ENCODE results near the gene TXNDC12.

The TXNDC12 gene

GRCh38 chr1:51998701-51999100 is 56.3 kb downstream of the TXNDC12 start:
- POLR2A ChIA-PET (ENCODE audit: low non-redundant PET): no interaction called here

DNA sequence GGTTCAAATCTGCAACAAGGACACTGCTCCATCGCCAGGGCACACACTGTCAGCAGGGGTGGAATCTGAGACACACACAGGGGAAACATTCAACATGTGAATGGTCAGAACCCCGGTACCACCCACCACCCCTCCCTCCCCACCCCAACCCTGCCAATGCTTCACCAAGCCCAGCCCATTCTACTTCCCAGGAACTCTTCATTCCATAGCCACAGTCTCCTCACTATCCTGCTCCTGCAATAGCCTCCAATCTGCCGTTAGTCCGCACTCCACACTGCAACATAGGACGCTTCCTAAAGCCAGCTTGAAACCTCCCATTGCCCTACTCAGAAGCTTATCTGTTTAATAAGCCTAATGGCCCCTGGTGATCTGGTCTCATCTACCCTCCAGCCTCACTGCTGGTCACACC is 57.0 kb downstream of the TXNDC12 start:
- POLR2A ChIA-PET (ENCODE audit: low non-redundant PET): no interaction called here
- no peak for DNase-seq (ENCODE audit: low spot score)
- CTCF ChIA-PET: no interaction called here
- TF ChIP-seq CTCF (conservative IDR thresholded peaks at IDR 0.05; ENCODE audit: low read depth): no peak
- no peak overlapping the region for H3K27ac ChIP-seq

More at GRCh38 chr1:51998701-51999100, 56.3 kb downstream of the TXNDC12 start:
- no peak overlapping the region for H3K27ac ChIP-seq
- CTCF ChIA-PET: interaction anchor here (2.2 kb wide), 1 partner anchor 102 kb away, joined by 14 read pairs; no protein-coding TSS in a partner anchor
- no peak for DNase-seq (ENCODE audit: low spot score)
- no peak for TF ChIP-seq CTCF (conservative IDR thresholded peaks at IDR 0.05; ENCODE audit: low read depth)

- H3K27ac ChIP-seq: no peak within 1 kb of the TSS
- no peak for TF ChIP-seq CTCF (conservative IDR thresholded peaks at IDR 0.05; ENCODE audit: low read depth)
- ChIA-PET CTCF (no interaction called here), POLR2A (ENCODE audit: low non-redundant PET) (no interaction called here)
- DNase-seq (ENCODE audit: low spot score): peak; percentile 84
These were observed 64.5 kb downstream of the TXNDC12 start, which contains the start of gene RAB3B for GRCh38 chr1:51990478-51990965. RAB3B (minus strand) TSS chr1:51990700; CDS start chr1:51977117, 13,583 bp downstream.

DNA sequence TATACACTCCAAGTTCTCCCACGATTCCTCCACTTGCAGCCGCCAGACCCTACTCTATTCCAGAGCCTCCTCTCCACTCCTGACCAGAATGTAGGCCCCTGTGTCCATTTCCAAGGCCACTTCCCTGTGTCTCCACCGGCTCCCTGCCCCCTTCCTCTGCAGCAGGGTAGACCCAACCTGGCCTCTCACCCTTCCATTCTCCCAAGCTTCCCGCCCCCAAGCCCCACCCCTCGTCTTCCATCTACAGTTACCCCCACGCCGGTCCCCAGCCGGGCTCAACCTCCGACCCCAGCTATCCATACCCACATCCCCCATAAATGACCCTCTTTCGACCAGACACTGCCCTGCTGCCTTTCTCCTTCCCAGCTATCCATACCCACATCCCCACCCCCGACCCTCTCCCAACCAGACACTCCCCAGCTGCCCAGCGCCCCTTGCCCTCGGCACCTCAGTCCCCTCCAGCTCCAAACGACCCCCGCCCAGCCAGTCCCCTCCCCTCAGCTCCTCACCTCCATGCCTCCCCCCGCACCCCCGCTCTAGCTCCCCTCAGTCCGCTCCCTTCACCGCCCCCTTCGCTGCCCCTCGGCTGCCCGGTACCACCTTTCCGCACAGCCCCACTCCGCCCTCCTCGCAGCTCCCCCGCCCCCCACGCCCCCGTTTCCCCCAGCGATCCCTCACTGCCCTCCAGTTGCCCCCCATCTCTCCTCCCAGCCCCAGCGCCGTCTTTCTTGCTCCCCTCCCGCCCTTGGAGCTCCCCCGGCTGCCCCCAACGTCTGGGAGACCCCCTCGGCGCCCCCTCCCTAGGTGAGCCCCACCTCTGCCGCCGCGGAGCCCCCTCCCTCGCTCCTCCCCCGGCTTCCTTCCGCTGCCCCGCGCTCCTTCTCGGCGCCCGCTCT is 65.2 kb downstream of the TXNDC12 start:
- DNase-seq (ENCODE audit: low spot score): no peak
- no peak overlapping the region for H3K27ac ChIP-seq
- ChIA-PET POLR2A (ENCODE audit: low non-redundant PET) (no interaction called here), CTCF (interaction anchor here (0.7 to 1.1 kb wide), 2 partner anchors 93 to 180 kb away, joined by 3 read pairs; no protein-coding TSS in a partner anchor)
- TF ChIP-seq CTCF (conservative IDR thresholded peaks at IDR 0.05; ENCODE audit: low read depth): no peak

GRCh38 chr1:51988254-51988653 is 66.7 kb downstream of the TXNDC12 start:
- no peak for DNase-seq (ENCODE audit: low spot score)
- ChIA-PET CTCF (interaction anchor here (0.6 kb wide), 1 partner anchor 21 kb away, joined by 3 read pairs; no protein-coding TSS in a partner anchor), POLR2A (ENCODE audit: low non-redundant PET) (no interaction called here)
- TF ChIP-seq CTCF (conservative IDR thresholded peaks at IDR 0.05; ENCODE audit: low read depth): no peak
- no peak overlapping the region for H3K27ac ChIP-seq

DNA sequence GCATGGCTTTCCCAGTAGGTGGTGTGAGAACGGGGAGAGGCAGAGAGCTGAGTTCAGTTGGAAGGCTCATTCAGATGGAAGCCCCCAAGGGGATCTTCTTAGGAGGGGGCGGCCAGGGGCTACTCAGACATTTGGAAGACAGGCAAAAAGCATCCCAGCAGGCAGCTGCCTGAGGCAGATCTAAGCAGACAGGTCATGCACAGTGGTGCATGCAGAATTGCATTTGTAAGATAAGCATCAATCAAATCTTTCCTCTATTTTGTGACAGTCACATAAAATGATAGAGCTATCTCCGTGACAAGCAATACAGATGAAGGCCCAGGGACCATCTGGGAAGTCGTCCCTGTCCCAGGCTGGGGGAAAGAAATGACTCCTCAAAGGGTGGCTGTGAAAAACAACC is 68.3 kb downstream of the TXNDC12 start:
- H3K27ac ChIP-seq: no peak overlapping the region
- DNase-seq (ENCODE audit: low spot score): no peak
- POLR2A ChIA-PET (ENCODE audit: low non-redundant PET): no interaction called here
- CTCF ChIA-PET: no interaction called here
- no peak for TF ChIP-seq CTCF (conservative IDR thresholded peaks at IDR 0.05; ENCODE audit: low read depth)
